H1 (cell line): ENCODE results near the gene BTBD9. TPM values are rescaled to one million over a fixed set of nuclear protein-coding genes. Genes with fewer than 3 reads are reported as not detected.

Experiments used
- CTCF ChIA-PET: fragments of 300-600 bp; sonication (Branson Sonifier 250); formaldehyde crosslinking; loops from one replicate; lab custom pipeline; 2021; ENCODE audit not compliant: partially characterized antibody; lab: Charles Lee
- POLR2A ChIA-PET: fragments of 300-600 bp; sonication (Branson Sonifier 250); formaldehyde crosslinking; loops from one replicate; lab custom pipeline; 2021; ENCODE audit warnings: inconsistent platforms; ENCODE audit not compliant: partially characterized antibody; lab: Charles Lee
- DNase-seq, 2 experiments: peaks; one replicate each; pipeline versions ENCODE4 v3.0.0 to v3.0.0-alpha.2; 2010 to 2022; ENCODE audit warnings: low spot score in 2 of 2, low read depth in 1 of 2, mixed read lengths in 1 of 2
- FAIRE-seq: peaks from 2 replicates; lab custom pipeline; 2011; peaks lifted over from hg19 to GRCh38; lab: Jason Lieb, UNC
- H2AFZ ChIP-seq: 2 replicates; pipeline ENCODE4 v1.8.1; 2012; ENCODE audit warnings: low read length, inconsistent platforms
- H2AK5ac ChIP-seq: 2 replicates; pipeline ENCODE4 v1.6.1; 2013; ENCODE audit warnings: low read depth, low read length
- H2BK120ac ChIP-seq: replicated peaks from 2 replicates; pipeline ENCODE3; 2013; ENCODE audit warnings: low read depth, low read length, inconsistent platforms
- H2BK12ac ChIP-seq: 2 replicates; pipeline ENCODE4 v1.6.1; 2013; ENCODE audit warnings: low read depth, low read length
- H2BK15ac ChIP-seq: 2 replicates; pipeline ENCODE4 v1.6.1; 2013; ENCODE audit warnings: low read length
- H2BK20ac ChIP-seq: 2 replicates; pipeline ENCODE4 v1.6.1; 2013; ENCODE audit warnings: low read length
- H2BK5ac ChIP-seq: 2 replicates; pipeline ENCODE4 v1.6.1; 2013; ENCODE audit warnings: low read depth, low read length
- H3K14ac ChIP-seq: 2 replicates; pipeline ENCODE4 v1.6.1; 2013; ENCODE audit warnings: inconsistent platforms; ENCODE audit not compliant: insufficient read length
- H3K18ac ChIP-seq: 2 replicates; pipeline ENCODE4 v1.6.1; 2013; ENCODE audit warnings: low read length; ENCODE audit errors: extremely low read depth
- H3K23ac ChIP-seq: 2 replicates; pipeline ENCODE4 v1.6.1; 2013; ENCODE audit warnings: inconsistent platforms; ENCODE audit not compliant: insufficient read length
- H3K23me2 ChIP-seq: 2 replicates; pipeline ENCODE4 v1.6.1; 2013; ENCODE audit warnings: low read depth, low read length
- H3K27ac ChIP-seq: 2 replicates; pipeline ENCODE4 v1.6.1; 2011; ENCODE audit warnings: low read depth, low read length, inconsistent platforms
- H3K27me3 ChIP-seq, 4 experiments: replicated peaks in 1 of 4; 1 replicate in 1 of 4; 2 replicates in 3 of 4; pipeline versions ENCODE4 v1.6.1 to v1.8.1; 2011 to 2013; ENCODE audit warnings: low read length in 3 of 4, mild to moderate bottlenecking in 3 of 4, inconsistent platforms in 2 of 4, mixed read lengths in 2 of 4, moderate library complexity in 1 of 4; ENCODE audit not compliant: control insufficient read depth in 3 of 4, insufficient read depth in 3 of 4; ENCODE audit errors: extremely low read depth in 1 of 4
- H3K36me3 ChIP-seq, 4 experiments: 2 replicates each; pipeline versions ENCODE4 v1.6.1 to v1.8.1; 2011 to 2013; ENCODE audit warnings: mild to moderate bottlenecking in 4 of 4, low read length in 3 of 4, moderate library complexity in 2 of 4, control low read depth in 1 of 4, inconsistent platforms in 1 of 4; ENCODE audit not compliant: insufficient read depth in 4 of 4, control insufficient read depth in 2 of 4
- H3K4ac ChIP-seq: replicated peaks from 2 replicates; pipeline ENCODE3; 2013; ENCODE audit warnings: low read length, low read depth, mixed read lengths, inconsistent platforms; ENCODE audit not compliant: insufficient read length
- H3K4me1 ChIP-seq, 4 experiments: replicated peaks in 1 of 4; 1 replicate in 1 of 4; 2 replicates in 3 of 4; pipeline versions ENCODE4 v1.6.1 to v1.8.1; 2011 to 2013; ENCODE audit warnings: low read length in 3 of 4, inconsistent platforms in 2 of 4, mixed read lengths in 1 of 4; ENCODE audit not compliant: insufficient read depth in 4 of 4, control insufficient read depth in 3 of 4
- H3K4me2 ChIP-seq, 2 experiments: 2 replicates each; pipeline versions ENCODE4 v1.6.1 to v1.8.1; 2011 to 2013; ENCODE audit warnings: low read depth in 2 of 2, low read length in 2 of 2, control low read depth in 1 of 2, inconsistent platforms in 1 of 2, mild to moderate bottlenecking in 1 of 2; ENCODE audit not compliant: insufficient read depth in 1 of 2
- H3K4me3 ChIP-seq, 4 experiments: fragments of 200-600, 300-600 bp in 1 of 4; sonication (generic), shearing (Covaris generic), sonication (Bioruptor Twin) in 1 of 4; 2 replicates each; pipeline versions ENCODE4 v1.5.1 to v1.8.1; 2011 to 2016; ENCODE audit warnings: low read length in 4 of 4, low read depth in 3 of 4, control low read depth in 2 of 4, inconsistent platforms in 2 of 4, mild to moderate bottlenecking in 2 of 4, mixed read lengths in 1 of 4, moderate library complexity in 1 of 4; ENCODE audit not compliant: insufficient read depth in 2 of 4; ENCODE audit errors: extremely low read depth in 1 of 4
- H3K56ac ChIP-seq: replicated peaks from 2 replicates; pipeline ENCODE3; 2013; ENCODE audit warnings: low read depth, mild to moderate bottlenecking, mixed read lengths, low read length, inconsistent platforms; ENCODE audit not compliant: insufficient read length
- H3K79me1 ChIP-seq: 2 replicates; pipeline ENCODE4 v1.6.1; 2013; ENCODE audit warnings: low read depth, low read length, control low read depth
- H3K79me2 ChIP-seq, 2 experiments: 2 replicates each; pipeline versions ENCODE4 v1.6.1 to v1.8.1; 2012 to 2013; ENCODE audit warnings: low read length in 2 of 2, mild to moderate bottlenecking in 2 of 2, inconsistent platforms in 1 of 2; ENCODE audit not compliant: insufficient read depth in 2 of 2, control insufficient read depth in 1 of 2
- H3K9ac ChIP-seq, 4 experiments: replicated peaks in 1 of 4; 1 replicate in 1 of 4; 2 replicates in 3 of 4; pipeline versions ENCODE4 v1.6.1 to v1.8.1; 2011 to 2013; ENCODE audit warnings: low read depth in 3 of 4, low read length in 3 of 4, control low read depth in 2 of 4, mild to moderate bottlenecking in 2 of 4, moderate library complexity in 2 of 4, inconsistent platforms in 1 of 4; ENCODE audit errors: extremely low read depth in 1 of 4
- H3K9me3 ChIP-seq, 2 experiments: 2 replicates each; pipeline versions ENCODE4 v1.6.1 to v1.8.1; 2012 to 2013; ENCODE audit warnings: mild to moderate bottlenecking in 2 of 2, moderate library complexity in 2 of 2, control low read depth in 1 of 2, inconsistent platforms in 1 of 2, low read depth in 1 of 2, low read length in 1 of 2, mixed read lengths in 1 of 2; ENCODE audit not compliant: insufficient read depth in 2 of 2
- H4K20me1 ChIP-seq, 2 experiments: replicated peaks in 1 of 2; 2 replicates each; pipeline versions ENCODE3 to v1.8.1; 2011 to 2013; ENCODE audit warnings: inconsistent platforms in 2 of 2, low read length in 2 of 2, mild to moderate bottlenecking in 1 of 2; ENCODE audit not compliant: insufficient read depth in 2 of 2, control insufficient read depth in 1 of 2
- H4K5ac ChIP-seq: 2 replicates; pipeline ENCODE4 v1.6.1; 2013; ENCODE audit warnings: low read length, low read depth, mixed read lengths, inconsistent platforms; ENCODE audit not compliant: insufficient read length
- H4K8ac ChIP-seq: 2 replicates; pipeline ENCODE4 v1.8.0; 2013; ENCODE audit warnings: mild to moderate bottlenecking, moderate library complexity, low read length, inconsistent platforms; ENCODE audit not compliant: insufficient read depth; ENCODE audit errors: extremely low read depth
- H4K91ac ChIP-seq: replicated peaks from 2 replicates; pipeline ENCODE3; 2013; ENCODE audit warnings: low read length, mixed read lengths, inconsistent platforms; ENCODE audit not compliant: insufficient read length
- BRCA1 ChIP-seq: IDR thresholded peaks from 2 replicates; pipeline ENCODE4 v1.6.1; 2012; ENCODE audit warnings: low read depth, low read length, improper control_type of control experiment
- FOSL1 ChIP-seq: IDR thresholded peaks from 2 replicates; pipeline ENCODE4 v1.6.1; 2011; ENCODE audit warnings: mild to moderate bottlenecking, low read depth, low read length, moderate library complexity; ENCODE audit not compliant: insufficient read depth
- JUN ChIP-seq: IDR thresholded peaks from 2 replicates; pipeline ENCODE4 v1.6.1; 2011; ENCODE audit warnings: low read depth, mild to moderate bottlenecking, improper control_type of control experiment, low read length
- JUND ChIP-seq: IDR thresholded peaks from 2 replicates; pipeline ENCODE4 v1.6.1; 2011; ENCODE audit warnings: mild to moderate bottlenecking, improper control_type of control experiment, low read length
- POLR2A ChIP-seq, 2 experiments: IDR thresholded peaks; 1 replicate in 1 of 2; 2 replicates in 1 of 2; pipeline ENCODE4 v1.6.1; 2011; ENCODE audit warnings: low read depth in 2 of 2, low read length in 2 of 2, mild to moderate bottlenecking in 2 of 2; ENCODE audit errors: control extremely low read depth in 1 of 2
- WGBS, 2 experiments: shearing (Covaris generic) in 1 of 2; methylation state at CpG; one replicate each; pipeline versions ENCODE4 v1.1.6 to v1.1.7; 2013 to 2015; ENCODE audit warnings: low lambda C conversion rate in 2 of 2, mixed read lengths in 2 of 2, inconsistent platforms in 1 of 2, low coverage in 1 of 2, missing lambda C conversion rate in 1 of 2; ENCODE audit not compliant: insufficient replicate concordance in 2 of 2, insufficient coverage in 1 of 2, insufficient read length in 1 of 2; ENCODE audit errors: extremely low coverage in 1 of 2, missing lambda C conversion rate in 1 of 2; 5-methylcytosine and 5-hydroxymethylcytosine counted together
- polyA plus RNA-seq, 7 experiments: library from polyadenylated mRNA; depleted of rRNA in 3 of 7; stranded (reverse) in 5 of 7; unstranded in 2 of 7; fragments of >200 nt in 5 of 7; fragments of 200-250 nt in 2 of 7; gene quantifications; 1 replicate in 5 of 7; 2 replicates in 1 of 7; 4 replicates in 1 of 7; pipeline versions ENCODE4 v1.2.1 to v1.2.3, GENCODE V29; 2011 to 2013; ENCODE audit warnings: missing spikeins in 2 of 7, mixed read lengths in 2 of 7
- total RNA-seq: library from RNA; stranded (reverse); fragmentation: NEBNext Ultra II Directional; extraction: Animal tissue kit (Norgen Biotek cat#: 25700); gene quantifications from 2 replicates; pipeline ENCODE4 v1.2.1, GENCODE V29; 2021

The BTBD9 gene
- total and polyA plus RNA-seq, 2 of the 8 experiments (the other 6 are each of a cell fraction or from before 2014, with no cell fraction given) = 0.92 to 4.1 TPM

- no peak for FAIRE-seq
- H3K9ac ChIP-seq = no peak overlapping the region
- TF ChIP-seq FOSL1 (no peak), JUN (no peak), JUND (no peak), POLR2A (IDR thresholded peaks at IDR 0.05; ENCODE audit: control extremely low read depth in 1 of 2, low read depth in 2 of 2, low read length in 2 of 2) (no peak), BRCA1 (no peak)
- TF ChIP-seq, all 59 proteins: peak for 0
- no peak overlapping the region for H3K14ac ChIP-seq
- no peak overlapping the region for H2BK20ac ChIP-seq
- H2BK15ac ChIP-seq = no peak overlapping the region
- no peaks in the 10 kb centered on the region for H3K23me2 ChIP-seq
- H4K91ac ChIP-seq = no peak overlapping the region
- H3K36me3 ChIP-seq = no peaks in the 10 kb centered on the region
- H2BK5ac ChIP-seq = no peak overlapping the region
- no peak overlapping the region for H3K27ac ChIP-seq
- no peak overlapping the region for H2BK120ac ChIP-seq
- DNase-seq = no peak
- H3K4me3 ChIP-seq = no peak overlapping the region
- no peak overlapping the region for H3K4ac ChIP-seq
- H4K20me1 ChIP-seq = no peaks in the 10 kb centered on the region
- no peaks in the 10 kb centered on the region; a peak in 1 of 7 replicates for H3K27me3 ChIP-seq
- H3K4me2 ChIP-seq = no peak overlapping the region
- H3K79me2 ChIP-seq = no peaks in the 10 kb centered on the region
- H2AFZ ChIP-seq = no peak overlapping the region
- ChIA-PET POLR2A (no interaction called here), CTCF (interaction anchor here (1.1 to 1.4 kb wide), 2 partner anchors 14 to 176 kb away, joined by 5 read pairs; no protein-coding TSS in a partner anchor)
- peaks cover 2 to 19% (median 14%) of the 10 kb centered on the region in 4 experiments for H3K4me1 ChIP-seq
- H4K5ac ChIP-seq = no peak overlapping the region
- H3K79me1 ChIP-seq = no peaks in the 10 kb centered on the region
- no peak overlapping the region for H2AK5ac ChIP-seq
- H3K56ac ChIP-seq = no peak overlapping the region
- WGBS, 2 experiments = 92% methylated on average over 1 of the region's 1 CpG; no CpG with 5 or more reads in 1 of the 2 experiments
- no peak overlapping the region for H3K18ac ChIP-seq
- no peak overlapping the region for H3K23ac ChIP-seq
- H3K9me3 ChIP-seq = no peaks in the 10 kb centered on the region
- no peak overlapping the region for H4K8ac ChIP-seq
- no peak overlapping the region for H2BK12ac ChIP-seq
These were observed 367.5 kb downstream of the BTBD9 start for GRCh38 chr6:38272222-38272621.
